H1 (cell line): Measurements from ENCODE around the gene TBX2. TPM values are rescaled to one million over a fixed set of nuclear protein-coding genes. Genes with fewer than 3 reads are reported as not detected.
A peak's percentile ranks its signal among the peaks of the same experiment; 100 is the strongest.

Experiments used
- CTCF ChIA-PET: fragments of 300-600 bp; sonication (Branson Sonifier 250); formaldehyde crosslinking; loops from one replicate; lab custom pipeline; 2021; ENCODE audit not compliant: partially characterized antibody; lab: Charles Lee
- POLR2A ChIA-PET: fragments of 300-600 bp; sonication (Branson Sonifier 250); formaldehyde crosslinking; loops from one replicate; lab custom pipeline; 2021; ENCODE audit warnings: inconsistent platforms; ENCODE audit not compliant: partially characterized antibody; lab: Charles Lee
- DNase-seq, 2 experiments: peaks; one replicate each; pipeline versions ENCODE4 v3.0.0 to v3.0.0-alpha.2; 2010 to 2022; ENCODE audit warnings: low spot score in 2 of 2, low read depth in 1 of 2, mixed read lengths in 1 of 2
- FAIRE-seq: peaks from 2 replicates; lab custom pipeline; 2011; peaks lifted over from hg19 to GRCh38; lab: Jason Lieb, UNC
- H2AFZ ChIP-seq: 2 replicates; pipeline ENCODE4 v1.8.1; 2012; ENCODE audit warnings: low read length, inconsistent platforms
- H2AK5ac ChIP-seq: 2 replicates; pipeline ENCODE4 v1.6.1; 2013; ENCODE audit warnings: low read depth, low read length
- H2BK120ac ChIP-seq: replicated peaks from 2 replicates; pipeline ENCODE3; 2013; ENCODE audit warnings: low read depth, low read length, inconsistent platforms
- H2BK12ac ChIP-seq: 2 replicates; pipeline ENCODE4 v1.6.1; 2013; ENCODE audit warnings: low read depth, low read length
- H2BK15ac ChIP-seq: 2 replicates; pipeline ENCODE4 v1.6.1; 2013; ENCODE audit warnings: low read length
- H2BK20ac ChIP-seq: 2 replicates; pipeline ENCODE4 v1.6.1; 2013; ENCODE audit warnings: low read length
- H2BK5ac ChIP-seq: 2 replicates; pipeline ENCODE4 v1.6.1; 2013; ENCODE audit warnings: low read depth, low read length
- H3K14ac ChIP-seq: 2 replicates; pipeline ENCODE4 v1.6.1; 2013; ENCODE audit warnings: inconsistent platforms; ENCODE audit not compliant: insufficient read length
- H3K18ac ChIP-seq: 2 replicates; pipeline ENCODE4 v1.6.1; 2013; ENCODE audit warnings: low read length; ENCODE audit errors: extremely low read depth
- H3K23ac ChIP-seq: 2 replicates; pipeline ENCODE4 v1.6.1; 2013; ENCODE audit warnings: inconsistent platforms; ENCODE audit not compliant: insufficient read length
- H3K23me2 ChIP-seq: 2 replicates; pipeline ENCODE4 v1.6.1; 2013; ENCODE audit warnings: low read depth, low read length
- H3K27ac ChIP-seq: 2 replicates; pipeline ENCODE4 v1.6.1; 2011; ENCODE audit warnings: low read depth, low read length, inconsistent platforms
- H3K27me3 ChIP-seq, 4 experiments: replicated peaks in 1 of 4; 1 replicate in 1 of 4; 2 replicates in 3 of 4; pipeline versions ENCODE4 v1.6.1 to v1.8.1; 2011 to 2013; ENCODE audit warnings: low read length in 3 of 4, mild to moderate bottlenecking in 3 of 4, inconsistent platforms in 2 of 4, mixed read lengths in 2 of 4, moderate library complexity in 1 of 4; ENCODE audit not compliant: control insufficient read depth in 3 of 4, insufficient read depth in 3 of 4; ENCODE audit errors: extremely low read depth in 1 of 4
- H3K36me3 ChIP-seq, 4 experiments: 2 replicates each; pipeline versions ENCODE4 v1.6.1 to v1.8.1; 2011 to 2013; ENCODE audit warnings: mild to moderate bottlenecking in 4 of 4, low read length in 3 of 4, moderate library complexity in 2 of 4, control low read depth in 1 of 4, inconsistent platforms in 1 of 4; ENCODE audit not compliant: insufficient read depth in 4 of 4, control insufficient read depth in 2 of 4
- H3K4ac ChIP-seq: replicated peaks from 2 replicates; pipeline ENCODE3; 2013; ENCODE audit warnings: low read length, low read depth, mixed read lengths, inconsistent platforms; ENCODE audit not compliant: insufficient read length
- H3K4me1 ChIP-seq, 4 experiments: replicated peaks in 1 of 4; 1 replicate in 1 of 4; 2 replicates in 3 of 4; pipeline versions ENCODE4 v1.6.1 to v1.8.1; 2011 to 2013; ENCODE audit warnings: low read length in 3 of 4, inconsistent platforms in 2 of 4, mixed read lengths in 1 of 4; ENCODE audit not compliant: insufficient read depth in 4 of 4, control insufficient read depth in 3 of 4
- H3K4me2 ChIP-seq, 2 experiments: 2 replicates each; pipeline versions ENCODE4 v1.6.1 to v1.8.1; 2011 to 2013; ENCODE audit warnings: low read depth in 2 of 2, low read length in 2 of 2, control low read depth in 1 of 2, inconsistent platforms in 1 of 2, mild to moderate bottlenecking in 1 of 2; ENCODE audit not compliant: insufficient read depth in 1 of 2
- H3K4me3 ChIP-seq, 4 experiments: fragments of 200-600, 300-600 bp in 1 of 4; sonication (generic), shearing (Covaris generic), sonication (Bioruptor Twin) in 1 of 4; 2 replicates each; pipeline versions ENCODE4 v1.5.1 to v1.8.1; 2011 to 2016; ENCODE audit warnings: low read length in 4 of 4, low read depth in 3 of 4, control low read depth in 2 of 4, inconsistent platforms in 2 of 4, mild to moderate bottlenecking in 2 of 4, mixed read lengths in 1 of 4, moderate library complexity in 1 of 4; ENCODE audit not compliant: insufficient read depth in 2 of 4; ENCODE audit errors: extremely low read depth in 1 of 4
- H3K56ac ChIP-seq: replicated peaks from 2 replicates; pipeline ENCODE3; 2013; ENCODE audit warnings: low read depth, mild to moderate bottlenecking, mixed read lengths, low read length, inconsistent platforms; ENCODE audit not compliant: insufficient read length
- H3K79me1 ChIP-seq: 2 replicates; pipeline ENCODE4 v1.6.1; 2013; ENCODE audit warnings: low read depth, low read length, control low read depth
- H3K79me2 ChIP-seq, 2 experiments: 2 replicates each; pipeline versions ENCODE4 v1.6.1 to v1.8.1; 2012 to 2013; ENCODE audit warnings: low read length in 2 of 2, mild to moderate bottlenecking in 2 of 2, inconsistent platforms in 1 of 2; ENCODE audit not compliant: insufficient read depth in 2 of 2, control insufficient read depth in 1 of 2
- H3K9ac ChIP-seq, 4 experiments: replicated peaks in 1 of 4; 1 replicate in 1 of 4; 2 replicates in 3 of 4; pipeline versions ENCODE4 v1.6.1 to v1.8.1; 2011 to 2013; ENCODE audit warnings: low read depth in 3 of 4, low read length in 3 of 4, control low read depth in 2 of 4, mild to moderate bottlenecking in 2 of 4, moderate library complexity in 2 of 4, inconsistent platforms in 1 of 4; ENCODE audit errors: extremely low read depth in 1 of 4
- H3K9me3 ChIP-seq, 2 experiments: 2 replicates each; pipeline versions ENCODE4 v1.6.1 to v1.8.1; 2012 to 2013; ENCODE audit warnings: mild to moderate bottlenecking in 2 of 2, moderate library complexity in 2 of 2, control low read depth in 1 of 2, inconsistent platforms in 1 of 2, low read depth in 1 of 2, low read length in 1 of 2, mixed read lengths in 1 of 2; ENCODE audit not compliant: insufficient read depth in 2 of 2
- H4K20me1 ChIP-seq, 2 experiments: replicated peaks in 1 of 2; 2 replicates each; pipeline versions ENCODE3 to v1.8.1; 2011 to 2013; ENCODE audit warnings: inconsistent platforms in 2 of 2, low read length in 2 of 2, mild to moderate bottlenecking in 1 of 2; ENCODE audit not compliant: insufficient read depth in 2 of 2, control insufficient read depth in 1 of 2
- H4K5ac ChIP-seq: 2 replicates; pipeline ENCODE4 v1.6.1; 2013; ENCODE audit warnings: low read length, low read depth, mixed read lengths, inconsistent platforms; ENCODE audit not compliant: insufficient read length
- H4K8ac ChIP-seq: 2 replicates; pipeline ENCODE4 v1.8.0; 2013; ENCODE audit warnings: mild to moderate bottlenecking, moderate library complexity, low read length, inconsistent platforms; ENCODE audit not compliant: insufficient read depth; ENCODE audit errors: extremely low read depth
- H4K91ac ChIP-seq: replicated peaks from 2 replicates; pipeline ENCODE3; 2013; ENCODE audit warnings: low read length, mixed read lengths, inconsistent platforms; ENCODE audit not compliant: insufficient read length
- CBX8 ChIP-seq: fragments of 300-800, 300-1000 bp; sonication (generic); IDR thresholded peaks from 2 replicates; pipeline ENCODE4 v1.7.1; 2016; ENCODE audit warnings: low read depth, low read length, borderline replicate concordance
- CEBPB ChIP-seq: IDR thresholded peaks from 2 replicates; pipeline ENCODE4 v1.6.1; 2012; ENCODE audit warnings: low read depth, low read length
- EP300 ChIP-seq, 2 experiments: IDR thresholded peaks; 1 replicate in 1 of 2; 2 replicates in 1 of 2; pipeline ENCODE4 v1.6.1; 2011 to 2012; ENCODE audit warnings: low read depth in 2 of 2, low read length in 2 of 2, mild to moderate bottlenecking in 2 of 2, borderline replicate concordance in 1 of 2, inconsistent platforms in 1 of 2, moderate library complexity in 1 of 2
- HDAC6 ChIP-seq: IDR thresholded peaks from one replicate; pipeline ENCODE4 v1.7.1; 2012; ENCODE audit warnings: low read depth, mild to moderate bottlenecking, inconsistent platforms, low read length, moderate library complexity
- JUND ChIP-seq: IDR thresholded peaks from 2 replicates; pipeline ENCODE4 v1.6.1; 2011; ENCODE audit warnings: mild to moderate bottlenecking, improper control_type of control experiment, low read length
- KDM5A ChIP-seq: fragments of 200-600 bp; IDR thresholded peaks from 2 replicates; pipeline ENCODE4 v1.7.1; 2012; ENCODE audit warnings: mild to moderate bottlenecking, low read length, inconsistent platforms, mixed read lengths
- RXRA ChIP-seq: IDR thresholded peaks from 2 replicates; pipeline ENCODE4 v1.6.1; 2011; ENCODE audit warnings: low read depth, mild to moderate bottlenecking, low read length, moderate library complexity; ENCODE audit not compliant: insufficient read depth
- SAP30 ChIP-seq: fragments of 300-600 bp; sonication (generic); IDR thresholded peaks from 2 replicates; pipeline ENCODE4 v1.7.1; 2012; ENCODE audit warnings: low read length, moderate library complexity, mild to moderate bottlenecking, inconsistent platforms; ENCODE audit not compliant: insufficient read depth, insufficient replicate concordance
- TBP ChIP-seq: IDR thresholded peaks from 2 replicates; pipeline ENCODE4 v1.6.1; 2011; ENCODE audit warnings: low read depth, low read length, improper control_type of control experiment
- WGBS, 2 experiments: shearing (Covaris generic) in 1 of 2; methylation state at CpG; one replicate each; pipeline versions ENCODE4 v1.1.6 to v1.1.7; 2013 to 2015; ENCODE audit warnings: low lambda C conversion rate in 2 of 2, mixed read lengths in 2 of 2, inconsistent platforms in 1 of 2, low coverage in 1 of 2, missing lambda C conversion rate in 1 of 2; ENCODE audit not compliant: insufficient replicate concordance in 2 of 2, insufficient coverage in 1 of 2, insufficient read length in 1 of 2; ENCODE audit errors: extremely low coverage in 1 of 2, missing lambda C conversion rate in 1 of 2; 5-methylcytosine and 5-hydroxymethylcytosine counted together
- polyA plus RNA-seq, 7 experiments: library from polyadenylated mRNA; depleted of rRNA in 3 of 7; stranded (reverse) in 5 of 7; unstranded in 2 of 7; fragments of >200 nt in 5 of 7; fragments of 200-250 nt in 2 of 7; gene quantifications; 1 replicate in 5 of 7; 2 replicates in 1 of 7; 4 replicates in 1 of 7; pipeline versions ENCODE4 v1.2.1 to v1.2.3, GENCODE V29; 2011 to 2013; ENCODE audit warnings: missing spikeins in 2 of 7, mixed read lengths in 2 of 7
- total RNA-seq: library from RNA; stranded (reverse); fragmentation: NEBNext Ultra II Directional; extraction: Animal tissue kit (Norgen Biotek cat#: 25700); gene quantifications from 2 replicates; pipeline ENCODE4 v1.2.1, GENCODE V29; 2021

Gene TBX2
- total and polyA plus RNA-seq, 2 of the 8 experiments (the other 6 are each of a cell fraction or from before 2014, with no cell fraction given), result not detected

DNA sequence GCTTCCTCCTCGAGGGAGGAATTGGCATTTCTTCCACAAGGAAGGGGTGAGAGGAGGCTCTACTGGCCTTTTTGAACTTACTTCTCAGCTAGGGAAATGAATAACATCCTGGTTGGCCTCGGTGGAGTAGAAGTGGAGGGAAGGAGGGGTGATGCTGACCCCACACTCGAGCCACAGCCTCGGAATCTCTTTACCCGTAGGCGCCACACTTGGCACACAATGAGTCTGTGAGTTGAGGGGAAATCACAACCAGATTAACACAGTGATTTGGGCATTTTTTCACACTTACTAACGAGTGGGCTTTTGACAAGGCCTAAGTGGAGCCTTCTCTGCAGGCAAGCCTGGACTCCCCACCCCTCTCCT, 47.3 kb upstream of the TBX2 start:
- POLR2A ChIA-PET, result interaction anchor here (0.8 kb wide), 1 partner anchor 10 kb away, joined by 3 read pairs; no protein-coding TSS in a partner anchor
- 90% methylated on average over 7 of the region's 7 CpGs; no CpG with 5 or more reads in 1 of the 2 experiments for WGBS, 2 experiments
- Histone ChIP-seq H3K79me2 (no peaks in the 10 kb centered on the region), H3K27ac (no peak overlapping the region), H3K56ac (no peak overlapping the region), H4K20me1 (no peaks in the 10 kb centered on the region), H3K9ac (no peak overlapping the region), H2BK20ac (0 out of 2 replicates have a peak overlapping the region, but pooled peaks have one; percentile 56), H4K5ac (no peak overlapping the region), H3K4me3 (no peak overlapping the region), H3K9me3 (no peaks in the 10 kb centered on the region), H2BK15ac (0 out of 2 replicates have a peak overlapping the region, but pooled peaks have one; percentile 19), H2BK12ac (no peak overlapping the region), H3K36me3 (no peaks in the 10 kb centered on the region), H3K4ac (no peak overlapping the region), H3K79me1 (no peaks in the 10 kb centered on the region), H3K23me2 (peaks cover 3% of the 10 kb centered on the region; the same call in 1 of the 2 replicates), H4K91ac (no peak overlapping the region), H3K27me3 (no peaks in the 10 kb centered on the region), H3K23ac (no peak overlapping the region), H2AK5ac (no peak overlapping the region), H2BK5ac (no peak overlapping the region), H2BK120ac (no peak overlapping the region), H3K4me1 (peaks cover 0 to 13% (median 8%) of the 10 kb centered on the region in 4 experiments; a peak in 4 of 7 replicates), H3K18ac (no peak overlapping the region), H3K4me2 (no peak overlapping the region), H3K14ac (no peak overlapping the region), H4K8ac (no peak overlapping the region), H2AFZ (no peak overlapping the region)
- CTCF ChIA-PET, result interaction anchor here (0.6 to 1.8 kb wide), 8 partner anchors 8 to 283 kb away, joined by 3 to 7 read pairs (median 4); no protein-coding TSS in a partner anchor
- no peak for DNase-seq
- no peak for FAIRE-seq
- TF ChIP-seq HDAC6, result no peak
- TF ChIP-seq JUND, result no peak
- TF ChIP-seq SAP30, result no peak
- no peak for TF ChIP-seq RXRA
- TF ChIP-seq KDM5A, result no peak
- TF ChIP-seq TBP, result no peak
- no peak for TF ChIP-seq EP300 (IDR thresholded peaks at IDR 0.05; ENCODE audit: borderline replicate concordance in 1 of 2, low read depth in 2 of 2, low read length in 2 of 2)
- TF ChIP-seq CEBPB, result no peak
- no peak for TF ChIP-seq CBX8
